ENCODE results near the gene EPB42.
"Not testable (repeated sequence)": the region's sequence is repeated elsewhere in the genome, so short reads cannot be mapped to it uniquely, and the experiment has no call there.

Gene EPB42

DNA sequence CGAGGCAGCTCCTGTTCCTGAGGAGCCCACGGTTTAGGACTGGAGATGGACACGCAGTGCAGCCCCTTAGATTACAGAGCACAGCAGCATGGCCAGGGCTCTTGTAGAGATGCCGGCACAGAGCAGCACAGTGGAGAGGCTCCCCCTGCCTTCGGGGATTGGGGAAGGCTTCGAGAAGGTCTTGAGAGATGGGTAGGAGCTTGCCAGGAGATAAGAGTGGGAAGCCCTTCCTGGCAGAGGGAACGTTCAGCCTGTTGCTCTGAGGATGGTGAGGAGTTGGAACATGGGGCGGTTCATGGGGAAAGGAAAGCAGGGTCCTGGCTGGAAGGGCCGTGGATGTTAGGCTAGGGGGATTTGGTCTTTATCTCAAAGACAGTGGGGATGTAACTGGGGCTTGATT, 10.0 kb downstream of the EPB42 start:
- no peak for DNase-seq

DNA sequence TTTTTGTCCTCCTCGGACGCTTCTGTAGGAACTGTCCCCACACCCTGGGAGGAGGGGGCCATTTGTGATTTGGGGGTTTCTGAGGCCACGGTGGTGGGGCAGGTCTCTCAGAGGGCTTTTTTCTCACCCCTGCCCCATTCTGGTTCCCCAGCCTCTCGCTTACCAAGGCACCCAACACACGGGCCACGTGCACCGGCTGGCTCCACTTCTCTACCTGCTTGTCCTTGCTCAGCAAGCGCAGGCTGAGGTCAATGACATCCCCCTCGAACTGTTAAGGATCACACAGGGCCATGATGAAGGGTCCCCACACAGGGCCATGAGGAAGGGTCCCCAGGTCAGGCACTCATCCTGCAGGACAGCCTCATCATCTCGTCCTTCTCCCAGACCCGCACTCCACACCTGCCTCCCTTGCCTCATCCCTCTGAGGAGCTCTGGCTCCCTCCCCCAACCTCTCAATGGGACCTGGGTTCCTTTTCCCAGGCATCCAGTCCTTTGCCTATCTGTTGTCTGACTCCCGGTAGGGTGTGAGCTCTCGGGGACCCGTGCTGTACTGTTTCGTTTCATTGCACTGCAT, 10.6 kb downstream of the EPB42 start:
- no peak for DNase-seq

DNA sequence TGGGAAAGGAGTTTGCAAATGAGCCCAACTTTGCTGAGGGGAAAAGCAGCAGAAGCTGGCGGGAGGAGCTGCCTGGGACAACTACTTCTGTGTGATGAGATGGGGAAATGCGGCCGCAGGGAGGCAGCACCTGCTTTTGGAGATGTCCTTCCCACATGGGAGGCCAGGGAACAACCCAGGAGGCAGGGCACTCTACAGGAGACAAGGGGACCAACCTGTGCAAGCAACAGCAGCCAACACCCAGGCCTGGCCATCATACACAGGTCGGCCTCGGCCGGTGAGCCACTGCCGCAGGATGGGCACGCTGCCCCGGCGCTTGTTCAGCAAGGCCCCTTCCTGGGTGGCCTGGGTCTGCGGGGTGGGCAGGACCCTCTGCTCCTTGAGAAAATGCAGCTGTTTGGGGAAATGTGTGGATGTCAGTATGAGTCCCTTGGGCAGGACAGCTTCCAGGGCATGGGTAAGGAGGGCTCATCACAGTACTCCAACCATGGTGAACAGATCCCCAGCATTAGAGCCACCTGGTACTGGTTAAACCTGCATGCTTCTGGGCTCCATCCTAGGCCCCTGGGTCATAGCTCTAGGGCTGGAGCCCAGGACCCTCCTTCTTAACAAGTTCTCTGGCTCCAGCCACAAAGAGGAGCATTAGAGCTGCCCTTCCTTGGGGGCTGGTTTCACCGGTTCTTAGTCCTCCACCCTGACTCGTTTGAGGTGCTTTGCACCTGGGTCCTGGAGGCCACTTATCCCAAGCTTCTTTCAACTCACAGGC, 11.6 kb downstream of the EPB42 start:
- DNase-seq, result no peak

DNA sequence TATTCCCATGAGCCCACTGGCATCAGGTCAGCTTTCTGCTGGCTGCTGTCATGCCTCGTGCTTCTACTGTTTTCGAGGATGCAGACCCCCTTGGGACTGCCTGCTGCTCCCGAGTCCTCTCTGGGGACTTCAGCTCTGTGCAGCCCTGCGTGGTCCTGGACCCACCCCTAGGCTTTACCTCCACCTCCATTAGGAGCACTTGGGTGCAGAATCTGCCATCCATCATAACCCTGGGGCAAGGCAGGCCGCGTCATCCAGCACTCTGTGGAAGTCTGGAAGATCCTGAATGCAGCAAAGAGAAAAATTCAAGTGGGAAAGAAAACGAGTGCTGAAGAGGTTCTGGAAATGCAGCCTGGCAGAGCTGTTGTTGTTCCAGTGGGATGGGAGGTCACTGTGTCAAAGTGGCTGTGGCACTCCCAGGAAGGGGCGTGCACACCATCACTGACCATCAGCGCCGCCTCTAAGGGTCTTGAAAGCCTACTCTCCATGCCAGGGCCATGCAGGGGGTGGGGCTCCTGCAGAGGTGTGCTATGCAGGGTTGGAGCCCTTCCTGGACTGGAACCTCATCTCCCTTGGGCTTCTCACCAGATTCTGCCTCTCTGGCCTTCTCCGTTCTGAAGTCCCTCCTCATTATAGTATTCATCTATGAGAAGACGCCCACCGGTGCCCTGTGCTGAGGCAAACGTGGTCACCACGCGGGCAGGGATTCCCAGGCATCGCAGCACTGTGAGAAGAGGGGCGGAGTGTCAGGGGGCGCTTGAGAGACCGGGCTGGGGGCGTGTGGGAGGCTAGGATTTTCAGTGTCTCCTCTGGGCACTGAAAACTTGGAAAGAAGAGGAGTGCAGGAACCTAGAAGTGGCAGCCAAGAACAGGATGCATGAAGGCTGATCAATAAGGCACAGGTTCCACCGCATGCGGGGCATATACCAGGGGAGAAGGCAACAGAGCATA, 12.5 kb downstream of the EPB42 start:
- DNase-seq, result no peak

DNA sequence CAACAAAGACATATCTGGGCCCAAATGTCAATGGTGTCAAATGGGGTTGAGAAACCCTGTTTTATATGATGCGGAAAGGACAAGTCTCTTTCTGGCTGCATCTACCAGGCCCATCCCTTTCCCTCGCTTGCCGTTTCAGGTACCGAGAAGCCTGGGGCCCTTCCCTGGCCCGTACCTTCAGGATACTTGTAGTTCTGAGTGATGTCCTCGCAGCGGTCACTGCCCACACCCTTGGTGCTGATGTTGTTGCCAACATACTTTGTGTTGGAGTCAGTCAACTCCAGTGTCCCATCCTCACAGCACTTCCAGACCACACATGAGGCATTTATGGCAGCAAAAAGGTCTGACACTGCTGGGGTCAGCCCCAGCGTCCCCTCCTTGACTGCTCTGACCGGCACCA, 13.8 kb downstream of the EPB42 start:
- no peak for DNase-seq

DNA sequence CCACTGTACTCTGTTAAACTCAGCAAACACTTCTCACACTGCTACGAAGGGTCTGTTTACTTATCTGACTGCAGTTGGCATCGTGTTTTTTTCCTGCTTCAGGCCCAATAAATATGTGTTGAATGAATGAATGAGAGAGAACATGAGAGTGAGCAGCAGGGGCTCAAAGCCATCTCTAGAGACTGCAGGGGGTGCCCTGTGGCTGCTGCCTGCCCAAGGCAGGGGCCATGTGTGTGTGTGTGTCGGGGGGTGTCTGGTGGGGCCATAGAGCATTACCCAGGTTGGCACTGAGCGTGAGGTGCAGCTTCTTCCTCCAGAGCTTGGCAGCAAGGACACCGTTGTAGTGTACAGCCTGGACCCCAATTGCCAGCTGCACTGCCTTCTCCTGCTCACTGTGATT, 14.8 kb downstream of the EPB42 start:
- no peak for DNase-seq

DNA sequence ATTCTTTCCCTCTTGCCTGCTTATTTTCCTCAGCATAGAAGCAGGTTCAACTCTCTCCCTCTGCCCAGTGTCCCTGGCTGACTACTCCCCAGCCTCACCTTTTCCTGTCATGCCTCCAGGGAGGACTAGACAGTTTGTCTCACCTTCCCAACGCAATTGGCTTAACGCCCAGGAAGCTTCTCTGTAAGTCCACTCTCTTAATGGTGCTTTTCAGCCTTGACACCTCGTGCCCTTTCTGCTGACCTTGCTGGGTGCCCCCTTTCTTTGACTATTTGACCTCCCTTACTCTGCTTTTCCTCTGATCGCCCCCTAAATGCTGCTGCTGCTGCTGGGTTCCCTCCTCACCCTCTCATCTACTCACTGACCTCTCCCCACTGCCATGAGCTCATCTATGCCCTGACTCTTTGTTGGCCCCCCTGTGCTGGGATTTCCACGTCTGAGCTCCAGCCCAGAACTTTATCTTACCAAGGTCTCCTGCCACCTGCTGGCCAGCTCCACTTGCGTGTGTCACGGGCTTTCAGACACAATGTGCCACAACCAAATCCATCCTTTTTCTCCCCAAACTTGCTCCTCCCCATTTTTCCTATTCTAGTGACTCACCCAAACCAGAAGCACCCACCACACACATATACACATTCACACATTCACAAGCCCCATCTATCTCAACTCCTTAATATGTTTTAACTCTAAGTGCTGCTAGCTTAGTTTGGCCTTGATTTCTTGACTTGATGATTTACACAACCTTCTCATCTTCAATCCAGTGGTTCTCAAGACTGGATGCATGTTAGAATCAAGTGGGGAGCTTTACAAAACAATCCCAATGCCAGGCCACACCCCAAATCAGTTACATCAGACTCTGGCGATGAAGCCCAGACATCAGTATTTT, 16.6 kb downstream of the EPB42 start:
- DNase-seq, result no peak

DNA sequence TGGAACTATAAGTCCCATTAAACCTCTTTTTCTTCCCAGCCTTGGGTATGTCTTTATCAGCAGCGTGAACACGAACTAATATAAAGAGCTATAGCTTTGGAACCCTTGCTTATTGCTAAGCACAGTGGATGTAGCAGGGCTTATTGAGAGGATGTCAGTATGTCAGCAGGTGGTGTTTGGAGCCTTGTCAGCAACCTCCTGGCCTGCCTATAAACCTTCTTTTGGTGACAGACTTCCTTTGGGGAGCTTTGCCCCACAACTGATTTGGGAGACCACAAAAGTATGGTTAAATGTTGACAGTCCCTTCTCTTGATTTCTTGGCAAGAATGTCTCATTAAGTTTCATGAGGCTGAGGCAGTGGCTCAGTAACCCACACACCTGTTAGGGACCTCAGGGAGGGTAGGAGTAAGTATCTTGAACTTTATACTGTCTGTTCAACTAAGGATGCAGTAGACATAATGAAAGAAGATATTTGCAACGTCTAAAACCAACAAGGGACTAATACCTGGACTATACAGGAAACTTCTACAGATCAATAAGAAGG, 20.8 kb downstream of the EPB42 start:
- no peak for DNase-seq

DNA sequence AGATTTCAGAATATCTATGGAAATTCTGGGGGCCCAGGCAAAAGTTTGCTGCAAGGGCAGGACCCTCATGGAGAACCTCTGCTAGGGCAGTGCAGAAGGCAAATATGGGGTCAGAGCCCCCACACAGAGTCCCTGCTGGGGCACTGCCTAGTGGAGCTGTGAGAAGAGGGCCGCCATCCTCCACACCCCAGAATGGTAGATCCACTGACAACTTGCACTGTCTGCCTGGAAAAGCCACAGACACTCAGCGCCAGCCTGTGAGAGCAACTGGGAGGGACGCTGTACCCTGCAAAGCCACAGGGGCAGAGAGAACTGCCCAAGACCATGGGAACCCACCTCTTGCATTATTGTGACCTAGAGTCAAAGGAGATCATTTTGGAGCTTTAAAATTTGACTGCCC, 21.8 kb downstream of the EPB42 start:
- DNase-seq, result no peak

DNA sequence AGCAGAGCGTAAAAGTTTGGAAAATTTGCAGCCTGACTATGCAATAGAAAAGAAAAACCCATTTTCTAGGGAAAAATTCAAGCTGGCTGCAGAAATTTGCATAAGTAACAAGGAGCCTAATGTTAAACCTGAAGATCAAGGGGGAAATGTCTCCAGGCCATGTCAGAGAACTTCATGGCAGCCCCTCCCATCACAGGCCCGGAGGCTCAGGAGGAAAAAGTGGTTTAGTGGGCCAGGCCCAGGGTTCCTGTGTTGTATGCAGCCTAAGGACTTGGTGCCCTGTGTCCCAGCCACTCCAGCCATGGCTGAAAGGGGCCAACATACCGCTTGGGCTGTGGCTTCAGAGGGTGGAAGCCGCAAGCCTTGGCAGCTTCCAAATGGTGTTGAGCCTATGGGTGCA, 22.3 kb downstream of the EPB42 start:
- not testable (repeated sequence) for DNase-seq

DNA sequence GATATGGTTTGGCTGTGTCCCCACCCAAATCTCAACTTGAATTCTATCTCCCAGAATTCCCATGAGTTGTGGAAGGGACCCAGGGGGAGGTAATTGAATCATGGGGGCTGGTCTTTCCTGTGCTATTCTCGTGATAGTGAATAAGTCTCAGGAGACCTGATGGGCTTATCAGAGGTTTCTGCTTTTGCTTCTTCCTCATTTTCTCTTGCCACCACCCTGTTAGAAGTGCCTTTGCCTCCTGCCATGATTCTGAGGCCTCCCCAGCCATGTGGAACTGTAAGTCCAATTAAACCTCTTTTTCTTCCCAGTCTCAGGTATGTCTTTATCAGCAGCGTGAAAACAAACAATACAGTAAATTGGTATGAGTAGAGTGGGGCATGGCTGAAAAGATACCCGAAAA, 23.0 kb downstream of the EPB42 start:
- DNase-seq, result not testable (repeated sequence)

DNA sequence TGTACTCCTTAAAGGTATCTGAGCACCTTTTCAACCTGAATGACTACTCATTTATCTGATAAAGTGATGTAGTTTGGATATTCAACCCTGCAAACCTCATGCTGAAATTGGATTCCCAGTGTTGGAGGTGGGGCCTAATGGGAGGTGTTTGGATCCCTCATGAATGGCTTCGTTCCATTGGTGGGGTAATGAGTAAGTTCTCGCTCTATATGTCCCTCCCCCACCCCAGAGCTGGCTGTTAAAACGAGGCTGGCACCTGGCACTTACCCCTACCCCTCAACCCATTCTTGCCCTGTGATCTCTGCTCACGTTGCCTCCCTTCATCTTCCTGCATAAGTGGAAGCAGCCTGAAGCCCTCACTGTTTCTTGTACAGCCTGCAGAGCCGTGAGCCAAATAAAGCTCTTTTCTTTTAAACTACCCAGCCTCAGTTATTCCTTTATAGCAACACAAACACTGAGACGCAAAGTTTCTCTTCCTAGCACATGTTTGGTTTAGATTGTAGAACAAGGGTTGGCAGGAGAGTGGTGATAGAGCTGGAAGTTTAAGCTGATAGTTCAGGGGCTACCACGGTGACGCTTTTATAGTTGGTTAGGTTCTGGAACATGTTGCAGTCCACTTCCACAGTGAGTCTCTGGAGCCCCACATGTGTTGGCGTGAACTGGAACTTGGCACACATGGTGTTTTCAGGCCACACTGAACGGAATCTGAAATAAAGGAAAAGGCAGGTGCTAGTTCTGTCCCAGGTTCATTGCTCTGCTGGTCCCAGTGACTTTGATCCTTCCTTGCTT, 23.9 kb downstream of the EPB42 start:
- DNase-seq, result no peak

DNA sequence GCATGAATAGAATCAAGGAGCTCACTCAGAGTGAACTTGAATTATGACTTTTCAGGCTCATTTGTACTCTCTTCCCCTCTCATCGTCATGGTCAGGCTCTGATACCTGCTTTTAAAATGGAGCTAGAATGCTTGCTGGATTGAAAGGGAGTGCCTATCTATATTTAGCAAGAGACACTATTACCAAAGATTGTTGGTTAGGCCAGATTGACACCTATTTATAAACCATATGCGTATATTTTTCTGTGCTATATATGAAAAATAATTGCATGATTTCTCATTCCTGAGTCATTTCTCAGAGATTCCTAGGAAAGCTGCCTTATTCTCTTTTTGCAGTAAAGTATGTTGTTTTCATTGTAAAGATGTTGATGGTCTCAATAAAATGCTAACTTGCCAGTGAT, 26.0 kb downstream of the EPB42 start:
- no peak for DNase-seq

DNA sequence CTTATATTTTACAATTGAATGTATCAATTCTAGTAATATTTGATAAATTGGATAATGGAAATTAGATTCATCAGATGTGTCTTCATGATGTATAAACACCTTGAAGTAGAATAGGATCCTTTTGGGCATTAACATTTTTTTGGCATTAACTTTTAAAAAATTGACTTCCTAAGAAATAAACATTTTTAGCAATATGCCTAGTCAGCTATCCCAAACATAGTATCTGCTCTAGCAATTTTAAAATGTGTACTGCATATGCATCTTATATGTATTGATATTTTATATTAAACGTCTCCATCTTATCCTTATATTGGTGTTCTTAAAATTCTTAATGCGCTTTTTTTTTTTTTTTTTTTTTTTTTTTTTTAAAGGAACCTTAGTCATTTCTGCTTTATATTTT, 27.1 kb downstream of the EPB42 start:
- DNase-seq, result no peak

DNA sequence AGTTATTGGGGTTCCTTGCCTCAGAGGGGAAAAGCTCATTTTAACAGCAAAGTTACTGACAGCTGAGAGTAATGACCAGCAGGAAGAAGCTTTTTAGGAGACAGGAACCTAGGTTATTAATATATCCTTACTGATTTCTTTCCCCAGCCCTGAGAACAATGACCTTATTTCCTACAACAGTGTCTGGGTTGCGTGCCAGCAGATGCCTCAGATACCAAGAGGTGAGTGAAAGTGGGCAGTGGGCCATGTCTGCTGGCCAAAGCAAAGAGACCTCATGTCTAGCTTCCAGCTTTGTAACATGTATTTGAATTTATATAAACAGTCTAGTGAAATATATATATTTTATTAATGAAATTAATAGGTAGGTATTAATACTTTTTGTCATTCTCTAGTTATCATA, 30.6 kb downstream of the EPB42 start:
- DNase-seq, result no peak

DNA sequence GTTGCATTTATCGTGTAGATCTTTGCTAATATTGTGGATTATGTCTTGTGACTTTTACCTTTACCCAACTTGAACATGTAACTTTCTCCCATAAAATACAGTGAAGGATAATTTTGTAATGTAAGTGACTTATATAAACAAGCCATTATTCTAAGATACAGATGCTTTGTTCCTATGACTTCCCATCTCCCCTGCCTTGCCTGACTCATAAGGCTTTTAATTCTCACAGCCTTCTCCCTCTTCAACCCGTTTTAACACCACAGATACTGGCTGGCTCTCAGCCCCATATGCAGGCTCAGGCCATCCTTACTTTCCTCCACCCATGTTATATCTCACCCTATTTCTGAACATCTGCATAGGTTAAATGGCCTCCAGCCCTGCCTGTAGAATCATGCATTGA, 31.5 kb downstream of the EPB42 start:
- DNase-seq, result no peak

DNA sequence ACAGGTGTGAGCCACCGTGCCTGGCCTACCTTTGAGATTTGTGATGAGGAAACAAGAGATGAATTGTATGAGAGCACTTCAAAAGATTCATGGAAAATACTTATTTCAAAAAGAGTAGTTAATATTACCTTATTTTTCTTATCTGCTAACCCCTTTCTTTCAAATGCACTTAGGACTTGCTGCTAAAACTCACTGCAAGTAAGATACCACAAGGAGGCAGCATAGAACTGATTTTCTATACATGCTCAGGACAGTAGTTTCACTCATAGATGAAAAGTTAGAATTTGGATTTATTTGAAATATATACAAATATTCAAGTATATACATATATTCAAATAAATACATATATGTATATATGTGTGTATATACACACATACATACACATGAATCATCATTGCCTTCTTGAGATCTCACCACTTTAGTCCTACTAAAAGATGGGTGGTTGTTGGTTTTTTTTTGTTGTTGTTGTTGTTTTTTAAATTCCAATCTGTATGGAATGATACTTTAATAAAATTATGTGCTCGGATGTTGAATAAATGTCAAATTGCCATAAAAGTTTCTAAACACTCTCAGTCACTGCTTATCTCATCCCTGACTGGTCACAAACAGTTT, 33.2 kb downstream of the EPB42 start:
- DNase-seq, result peak; percentile 42

DNA sequence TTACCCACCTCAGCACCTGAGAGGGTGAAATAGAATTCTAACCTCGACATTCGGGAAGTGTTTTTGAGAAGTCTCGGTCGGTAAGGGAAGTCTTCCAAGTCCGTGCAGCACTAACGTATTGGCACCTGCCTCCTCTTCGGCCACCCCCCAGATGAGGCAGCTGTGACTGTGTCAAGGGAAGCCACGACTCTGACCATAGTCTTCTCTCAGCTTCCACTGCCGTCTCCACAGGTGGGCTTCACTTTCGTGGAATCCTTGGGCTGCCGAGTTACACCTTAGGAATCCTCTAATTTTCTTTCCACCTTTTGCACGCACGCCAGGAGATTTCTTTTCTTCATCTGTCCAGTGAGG, 34.8 kb downstream of the EPB42 start:
- DNase-seq, result no peak

DNA sequence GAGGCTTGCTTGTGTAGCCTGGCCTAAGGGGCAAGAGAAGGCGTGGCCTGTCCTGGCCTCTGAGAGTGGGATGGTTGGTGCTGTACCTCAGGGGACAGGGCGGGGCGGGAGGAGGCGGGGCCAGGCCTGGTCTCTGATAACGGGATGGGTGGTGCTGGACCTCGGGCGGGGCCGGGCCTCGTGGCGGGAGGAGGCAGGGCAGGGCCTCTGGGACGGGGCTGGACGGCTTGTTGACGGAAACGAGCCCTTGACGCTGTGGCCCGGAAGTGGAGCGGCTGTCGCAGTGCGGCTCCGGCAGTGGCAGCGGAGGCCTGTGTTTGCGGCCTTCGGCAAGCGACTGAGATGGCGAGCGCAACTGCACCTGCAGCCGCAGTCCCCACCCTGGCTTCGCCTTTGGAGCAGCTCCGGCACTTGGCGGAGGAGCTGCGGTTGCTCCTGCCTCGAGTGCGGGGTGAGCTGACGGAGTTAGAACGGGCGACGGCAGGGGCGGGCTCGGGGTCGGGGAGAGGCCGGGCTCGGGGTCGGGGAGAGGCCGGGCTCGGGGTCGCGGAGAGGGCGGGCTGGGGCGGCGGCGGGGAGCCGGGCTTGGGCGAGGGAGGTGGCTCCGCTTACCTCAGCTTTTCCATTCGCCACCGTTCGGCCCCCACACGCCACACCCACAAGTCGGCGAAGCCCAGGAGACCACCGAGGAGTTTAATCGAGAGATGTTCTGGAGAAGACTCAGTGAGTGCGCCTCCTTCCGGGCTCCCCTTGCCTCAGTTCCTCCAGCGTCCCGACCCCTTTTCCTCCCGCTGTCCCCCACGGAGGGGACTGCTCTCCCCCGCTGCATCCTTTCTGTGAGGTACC, 35.4 kb downstream of the EPB42 start, which contains the start of gene CCNDBP1:
CCNDBP1 (plus strand) TSS at position 247 of the 846 bp plus-strand sequence; CDS start at position 343, 96 bp downstream.
- DNase-seq, result peak; percentile 66

All from NCI-H1436 (cell line).